ENCODE results near the gene GLYATL1B.

DNA sequence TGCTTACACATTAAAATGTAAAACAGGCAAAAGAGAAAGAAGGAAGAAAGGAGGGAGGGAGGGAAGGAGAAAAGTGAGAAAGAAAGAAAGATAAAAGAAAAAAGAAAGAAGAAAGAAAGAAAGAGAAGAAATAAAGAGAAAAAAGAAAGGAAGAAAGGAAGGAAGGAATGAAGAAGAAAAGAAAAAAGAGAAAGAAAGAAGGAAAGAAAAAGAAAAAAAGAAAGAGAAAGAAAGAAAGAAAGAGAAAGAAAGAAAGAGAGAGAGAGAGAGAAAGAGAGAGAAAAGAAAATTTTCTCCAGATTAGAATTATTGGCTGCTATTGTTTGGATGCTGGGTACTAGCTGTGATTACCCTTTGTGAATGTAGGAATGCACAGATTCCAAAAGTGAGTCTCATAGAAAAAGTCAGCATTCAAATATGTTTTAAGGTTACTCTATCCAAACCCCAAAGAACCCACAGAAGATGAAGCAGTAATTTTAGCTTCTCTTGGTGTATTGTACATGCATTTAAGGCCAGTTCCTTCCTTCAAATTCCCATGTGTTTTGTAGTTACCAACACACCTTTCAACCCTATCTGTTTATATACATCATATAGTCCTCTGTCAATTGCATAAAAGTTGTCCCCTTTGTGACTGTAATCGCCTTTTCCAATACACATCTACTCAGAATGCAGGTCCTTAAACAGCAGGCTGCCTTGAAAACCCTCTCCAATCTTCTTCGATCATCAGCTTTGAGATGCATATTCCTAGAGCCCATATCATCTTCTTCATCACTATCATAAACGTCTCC, 55.8 kb downstream of the GLYATL1B start:
- TF ChIP-seq, protein P1, sequence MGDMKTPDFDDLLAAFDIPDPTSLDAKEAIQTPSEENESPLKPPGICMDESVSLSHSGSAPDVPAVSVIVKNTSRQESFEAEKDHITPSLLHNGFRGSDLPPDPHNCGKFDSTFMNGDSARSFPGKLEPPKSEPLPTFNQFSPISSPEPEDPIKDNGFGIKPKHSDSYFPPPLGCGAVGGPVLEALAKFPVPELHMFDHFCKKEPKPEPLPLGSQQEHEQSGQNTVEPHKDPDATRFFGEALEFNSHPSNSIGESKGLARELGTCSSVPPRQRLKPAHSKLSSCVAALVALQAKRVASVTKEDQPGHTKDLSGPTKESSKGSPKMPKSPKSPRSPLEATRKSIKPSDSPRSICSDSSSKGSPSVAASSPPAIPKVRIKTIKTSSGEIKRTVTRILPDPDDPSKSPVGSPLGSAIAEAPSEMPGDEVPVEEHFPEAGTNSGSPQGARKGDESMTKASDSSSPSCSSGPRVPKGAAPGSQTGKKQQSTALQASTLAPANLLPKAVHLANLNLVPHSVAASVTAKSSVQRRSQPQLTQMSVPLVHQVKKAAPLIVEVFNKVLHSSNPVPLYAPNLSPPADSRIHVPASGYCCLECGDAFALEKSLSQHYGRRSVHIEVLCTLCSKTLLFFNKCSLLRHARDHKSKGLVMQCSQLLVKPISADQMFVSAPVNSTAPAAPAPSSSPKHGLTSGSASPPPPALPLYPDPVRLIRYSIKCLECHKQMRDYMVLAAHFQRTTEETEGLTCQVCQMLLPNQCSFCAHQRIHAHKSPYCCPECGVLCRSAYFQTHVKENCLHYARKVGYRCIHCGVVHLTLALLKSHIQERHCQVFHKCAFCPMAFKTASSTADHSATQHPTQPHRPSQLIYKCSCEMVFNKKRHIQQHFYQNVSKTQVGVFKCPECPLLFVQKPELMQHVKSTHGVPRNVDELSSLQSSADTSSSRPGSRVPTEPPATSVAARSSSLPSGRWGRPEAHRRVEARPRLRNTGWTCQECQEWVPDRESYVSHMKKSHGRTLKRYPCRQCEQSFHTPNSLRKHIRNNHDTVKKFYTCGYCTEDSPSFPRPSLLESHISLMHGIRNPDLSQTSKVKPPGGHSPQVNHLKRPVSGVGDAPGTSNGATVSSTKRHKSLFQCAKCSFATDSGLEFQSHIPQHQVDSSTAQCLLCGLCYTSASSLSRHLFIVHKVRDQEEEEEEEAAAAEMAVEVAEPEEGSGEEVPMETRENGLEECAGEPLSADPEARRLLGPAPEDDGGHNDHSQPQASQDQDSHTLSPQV (IDR thresholded peaks at IDR 0.05), result no peak
- no peak for TF ChIP-seq CEBPB (IDR thresholded peaks at IDR 0.05; ENCODE audit: borderline replicate concordance in 1 of 2, low read depth in 2 of 2, low read length in 2 of 2)
- no peak for TF ChIP-seq POLR2AphosphoS5 (IDR thresholded peaks at IDR 0.05; ENCODE audit: low read length)
- TF ChIP-seq SIN3A (IDR thresholded peaks at IDR 0.05; ENCODE audit: low read depth, low read length), result no peak

Measured in GM12878 (cell line).